Activated naive CD4-positive, alpha-beta T cell treated with anti-CD3 and anti-CD28 coated beads for 36 hours (primary cell): ENCODE data around the gene IDUA. TPM values are rescaled to one million over a fixed set of nuclear protein-coding genes. Genes with fewer than 3 reads are reported as not detected.
"Not testable (repeated sequence)": the region's sequence is repeated elsewhere in the genome, so short reads cannot be mapped to it uniquely, and the experiment has no call there.

ENCODE experiments used
- CTCF ChIA-PET: fragments of 350-600 bp; sonication (Branson Sonifier 250); formaldehyde crosslinking; loops from one replicate; lab custom pipeline; 2021; ENCODE audit warnings: antibody characterized with exemption; lab: Charles Lee
- DNase-seq: peaks from one replicate; pipeline ENCODE4 v3.0.0-alpha.2; 2020
- H3K27ac Mint-ChIP-seq: one replicate; pipeline ENCODE4 v1.8.0; 2021; ENCODE audit warnings: mild to moderate bottlenecking, mixed read lengths
- H3K27me3 Mint-ChIP-seq: one replicate; pipeline ENCODE4 v1.8.0; 2021; ENCODE audit warnings: low read depth, mixed read lengths
- H3K36me3 Mint-ChIP-seq: one replicate; pipeline ENCODE4 v1.8.0; 2021; ENCODE audit warnings: low read depth, mixed read lengths
- H3K4me1 Mint-ChIP-seq: one replicate; pipeline ENCODE4 v1.8.0; 2021; ENCODE audit warnings: low read depth, mixed read lengths
- H3K4me3 Mint-ChIP-seq: one replicate; pipeline ENCODE4 v1.8.0; 2021; ENCODE audit warnings: mild to moderate bottlenecking, moderate library complexity, mixed read lengths
- H3K9me3 Mint-ChIP-seq: one replicate; pipeline ENCODE4 v1.8.0; 2021; ENCODE audit warnings: mixed read lengths
- intact Hi-C: fragments of 100-400 bp; cut with micrococcal nuclease; formaldehyde crosslinking; loops from one replicate; pipeline ENCODE4 v1.15.1; 2023
- total RNA-seq, 2 experiments: library from RNA; stranded (reverse); gene quantifications; one replicate each; pipeline ENCODE4 v1.2.3, GENCODE V29; 2021

IDUA gene
- total RNA-seq, 2 experiments from 2014 or later, result 9.5 to 10.5 TPM

- H3K27me3 Mint-ChIP-seq, result peaks cover 27% of the 10 kb centered on the region
- intact Hi-C loops, result no loop called here
- H3K9me3 Mint-ChIP-seq, result peaks cover 2% of the 10 kb centered on the region
- no peak overlapping the region for H3K4me3 Mint-ChIP-seq
- no peak for DNase-seq
- peaks cover 4% of the 10 kb centered on the region for H3K4me1 Mint-ChIP-seq
- no peaks in the 10 kb centered on the region for H3K36me3 Mint-ChIP-seq
- CTCF ChIA-PET, result no interaction called here
- no peak overlapping the region for H3K27ac Mint-ChIP-seq
Measured at GRCh38 chr4:1044469-1045192, 57.8 kb downstream of the IDUA start.

- no peaks in the 10 kb centered on the region for H3K36me3 Mint-ChIP-seq
- H3K4me3 Mint-ChIP-seq, result no peak overlapping the region
- CTCF ChIA-PET, result no interaction called here
- peaks cover 2% of the 10 kb centered on the region for H3K9me3 Mint-ChIP-seq
- intact Hi-C loops, result no loop called here
- peaks cover 27% of the 10 kb centered on the region for H3K27me3 Mint-ChIP-seq
- H3K27ac Mint-ChIP-seq, result no peak overlapping the region
- peaks cover 4% of the 10 kb centered on the region for H3K4me1 Mint-ChIP-seq
- no peak for DNase-seq
Measured at GRCh38 chr4:1045193-1045594, 58.4 kb downstream of the IDUA start.

GRCh38 chr4:1045595-1046201 lies 58.9 kb downstream of the IDUA start:
- intact Hi-C loops, result no loop called here
- H3K27ac Mint-ChIP-seq, result no peak overlapping the region
- H3K4me1 Mint-ChIP-seq, result peaks cover 4% of the 10 kb centered on the region
- H3K4me3 Mint-ChIP-seq, result no peak overlapping the region
- H3K27me3 Mint-ChIP-seq, result peaks cover 27% of the 10 kb centered on the region
- DNase-seq, result no peak
- no peaks in the 10 kb centered on the region for H3K36me3 Mint-ChIP-seq
- H3K9me3 Mint-ChIP-seq, result peaks cover 2% of the 10 kb centered on the region
- CTCF ChIA-PET, result no interaction called here

GRCh38 chr4:1046581-1047011 lies 59.8 kb downstream of the IDUA start:
- H3K4me1 Mint-ChIP-seq, DNase-seq, H3K27ac Mint-ChIP-seq, CTCF ChIA-PET, H3K36me3 Mint-ChIP-seq, H3K9me3 Mint-ChIP-seq, H3K4me3 Mint-ChIP-seq, intact Hi-C loops: not testable (repeated sequence)
- peaks cover 28% of the 10 kb centered on the region for H3K27me3 Mint-ChIP-seq

- intact Hi-C loops, result no loop called here
- no peak overlapping the region for H3K27ac Mint-ChIP-seq
- peaks cover 30% of the 10 kb centered on the region for H3K27me3 Mint-ChIP-seq
- CTCF ChIA-PET, result no interaction called here
- peaks cover 4% of the 10 kb centered on the region for H3K4me1 Mint-ChIP-seq
- peaks cover 8% of the 10 kb centered on the region for H3K9me3 Mint-ChIP-seq
- H3K4me3 Mint-ChIP-seq, result no peak overlapping the region
- H3K36me3 Mint-ChIP-seq, result no peaks in the 10 kb centered on the region
- peak; percentile 3 for DNase-seq
Measured at GRCh38 chr4:1047106-1047975, 60.5 kb downstream of the IDUA start.

- CTCF ChIA-PET, result no interaction called here
- no peak overlapping the region for H3K27ac Mint-ChIP-seq
- no peak for DNase-seq
Measured at GRCh38 chr4:1047976-1048772, 61.3 kb downstream of the IDUA start.

GRCh38 chr4:1048773-1049590 lies 62.1 kb downstream of the IDUA start:
- intact Hi-C loops, result no loop called here
- Mint-ChIP-seq H3K27ac (no peak overlapping the region), H3K27me3 (peaks cover 27% of the 10 kb centered on the region), H3K9me3 (peaks cover 6% of the 10 kb centered on the region), H3K4me1 (peaks cover 2% of the 10 kb centered on the region), H3K4me3 (no peak overlapping the region), H3K36me3 (peaks cover 1% of the 10 kb centered on the region)
- CTCF ChIA-PET, result interaction anchor here (0.6 to 1.2 kb wide), 2 partner anchors 13 to 302 kb away, joined by 3 to 4 read pairs; no protein-coding TSS in a partner anchor
- DNase-seq, result peak; percentile 67

More at GRCh38 chr4:1047976-1048772, 61.3 kb downstream of the IDUA start:
- peaks cover 3% of the 10 kb centered on the region for H3K4me1 Mint-ChIP-seq
- no peak overlapping the region for H3K4me3 Mint-ChIP-seq
- peaks cover 6% of the 10 kb centered on the region for H3K9me3 Mint-ChIP-seq
- H3K36me3 Mint-ChIP-seq, result peaks cover 1% of the 10 kb centered on the region
- intact Hi-C loops, result no loop called here
- H3K27me3 Mint-ChIP-seq, result peaks cover 29% of the 10 kb centered on the region

- CTCF ChIA-PET, result interaction anchor here (0.6 to 1.2 kb wide), 2 partner anchors 14 to 301 kb away, joined by 3 to 4 read pairs; no protein-coding TSS in a partner anchor
- peaks cover 27% of the 10 kb centered on the region for H3K27me3 Mint-ChIP-seq
- peaks cover 2% of the 10 kb centered on the region for H3K4me1 Mint-ChIP-seq
- peaks cover 6% of the 10 kb centered on the region for H3K9me3 Mint-ChIP-seq
- intact Hi-C loops, result no loop called here
- H3K4me3 Mint-ChIP-seq, result no peak overlapping the region
- DNase-seq, result no peak
- peaks cover 1% of the 10 kb centered on the region for H3K36me3 Mint-ChIP-seq
- no peak overlapping the region for H3K27ac Mint-ChIP-seq
Measured at GRCh38 chr4:1049591-1049905, 62.7 kb downstream of the IDUA start.

GRCh38 chr4:1050486-1051213 lies 63.8 kb downstream of the IDUA start:
- Mint-ChIP-seq H3K27me3 (peaks cover 22% of the 10 kb centered on the region), H3K4me3 (no peak overlapping the region), H3K27ac (no peak overlapping the region), H3K4me1 (peaks cover 5% of the 10 kb centered on the region), H3K36me3 (peaks cover 1% of the 10 kb centered on the region), H3K9me3 (peaks cover 6% of the 10 kb centered on the region)
- intact Hi-C loops, result no loop called here
- DNase-seq, result no peak
- CTCF ChIA-PET, result interaction anchor here (0.6 to 1.2 kb wide), 3 partner anchors 15 to 862 kb away, joined by 3 read pairs; no protein-coding TSS in a partner anchor

- DNase-seq, result no peak
- H3K27ac Mint-ChIP-seq, result no peak overlapping the region
- peaks cover 1% of the 10 kb centered on the region for H3K36me3 Mint-ChIP-seq
- peaks cover 22% of the 10 kb centered on the region for H3K27me3 Mint-ChIP-seq
- CTCF ChIA-PET, result interaction anchor here (0.6 to 0.7 kb wide), 2 partner anchors 277 to 861 kb away, joined by 3 read pairs; no protein-coding TSS in a partner anchor
- intact Hi-C loops, result no loop called here
- H3K4me1 Mint-ChIP-seq, result peaks cover 12% of the 10 kb centered on the region
- H3K9me3 Mint-ChIP-seq, result peaks cover 6% of the 10 kb centered on the region
- H3K4me3 Mint-ChIP-seq, result no peak overlapping the region
Measured at GRCh38 chr4:1051472-1051871, 64.6 kb downstream of the IDUA start.
